Measurements from ENCODE around the gene BICC1. TPM values are rescaled to one million over a fixed set of nuclear protein-coding genes. Genes with fewer than 3 reads are reported as not detected.

The BICC1 gene
- total and polyA plus RNA-seq, 2 experiments from 2014 or later = 6.4 to 13.2 TPM

DNA sequence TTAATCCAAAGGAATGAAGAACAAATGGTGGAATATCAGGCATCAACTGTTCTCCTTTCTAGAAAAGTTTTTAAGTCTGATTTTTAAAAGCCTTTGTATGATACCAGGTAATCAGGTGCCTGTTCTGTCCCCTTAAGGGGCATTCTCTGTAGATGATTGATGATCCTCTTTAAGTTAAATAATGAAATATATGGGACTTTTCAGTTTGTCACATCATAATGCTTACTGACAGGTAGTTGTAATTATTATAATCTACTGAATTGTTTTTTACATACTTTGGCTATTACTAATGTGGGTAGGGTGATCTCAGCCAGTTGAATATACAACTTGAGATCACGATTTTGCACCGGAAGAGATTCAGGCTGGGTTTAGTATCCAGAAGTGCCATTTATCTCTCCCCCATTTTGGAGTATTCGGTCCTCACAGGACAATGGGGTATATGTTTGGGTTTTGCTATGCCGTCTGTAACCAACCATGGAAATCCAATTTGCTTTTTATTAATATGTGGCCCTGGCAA lies 330.2 kb downstream of the BICC1 start:
- TF ChIP-seq, protein P1, sequence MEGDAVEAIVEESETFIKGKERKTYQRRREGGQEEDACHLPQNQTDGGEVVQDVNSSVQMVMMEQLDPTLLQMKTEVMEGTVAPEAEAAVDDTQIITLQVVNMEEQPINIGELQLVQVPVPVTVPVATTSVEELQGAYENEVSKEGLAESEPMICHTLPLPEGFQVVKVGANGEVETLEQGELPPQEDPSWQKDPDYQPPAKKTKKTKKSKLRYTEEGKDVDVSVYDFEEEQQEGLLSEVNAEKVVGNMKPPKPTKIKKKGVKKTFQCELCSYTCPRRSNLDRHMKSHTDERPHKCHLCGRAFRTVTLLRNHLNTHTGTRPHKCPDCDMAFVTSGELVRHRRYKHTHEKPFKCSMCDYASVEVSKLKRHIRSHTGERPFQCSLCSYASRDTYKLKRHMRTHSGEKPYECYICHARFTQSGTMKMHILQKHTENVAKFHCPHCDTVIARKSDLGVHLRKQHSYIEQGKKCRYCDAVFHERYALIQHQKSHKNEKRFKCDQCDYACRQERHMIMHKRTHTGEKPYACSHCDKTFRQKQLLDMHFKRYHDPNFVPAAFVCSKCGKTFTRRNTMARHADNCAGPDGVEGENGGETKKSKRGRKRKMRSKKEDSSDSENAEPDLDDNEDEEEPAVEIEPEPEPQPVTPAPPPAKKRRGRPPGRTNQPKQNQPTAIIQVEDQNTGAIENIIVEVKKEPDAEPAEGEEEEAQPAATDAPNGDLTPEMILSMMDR (IDR thresholded peaks at IDR 0.05; ENCODE audit: low read depth, low read length) = no peak

DNA sequence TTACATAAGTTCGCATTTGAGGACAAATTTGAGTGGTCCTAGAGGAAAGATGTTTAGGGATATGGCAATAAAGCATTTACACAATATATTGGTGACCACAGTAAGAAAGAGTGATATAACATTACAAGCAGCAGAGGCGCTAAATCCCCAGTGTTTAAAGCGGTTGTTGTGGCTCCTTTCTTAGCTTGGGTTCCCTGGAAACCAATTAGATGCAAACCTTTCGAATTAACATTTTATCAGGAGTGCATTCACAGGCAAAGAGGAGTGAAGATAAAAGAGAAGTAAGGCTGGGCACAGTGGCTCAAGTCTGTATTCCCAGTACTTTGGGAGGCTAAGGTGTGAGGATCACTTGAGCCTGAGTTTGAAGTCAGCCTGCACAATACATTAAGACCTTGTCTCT lies 331.1 kb downstream of the BICC1 start:
- no peak overlapping the region for H3K4me3 ChIP-seq
- no peaks in the 10 kb centered on the region for H3K36me3 ChIP-seq
- TF ChIP-seq, protein P1 (IDR thresholded peaks at IDR 0.05; ENCODE audit: low read depth, low read length) = no peak
- no peaks in the 10 kb centered on the region for H3K9me3 ChIP-seq (ENCODE audit: low read depth)
- no peak overlapping the region for H3K27ac ChIP-seq
- H3K27me3 ChIP-seq = no peaks in the 10 kb centered on the region
- H3K4me1 ChIP-seq (ENCODE audit: low read depth) = no peaks in the 10 kb centered on the region
- DNase-seq (ENCODE audit: low read depth in 1 of 2, low spot score in 1 of 2) = no peak

More for the DNA sequence above, 330.2 kb downstream of the BICC1 start:
- Histone ChIP-seq H3K27ac (no peak overlapping the region), H3K9me3 (ENCODE audit: low read depth) (no peaks in the 10 kb centered on the region), H3K4me1 (ENCODE audit: low read depth) (no peaks in the 10 kb centered on the region), H3K36me3 (no peaks in the 10 kb centered on the region), H3K4me3 (no peak overlapping the region), H3K27me3 (no peaks in the 10 kb centered on the region)
- DNase-seq (ENCODE audit: low read depth in 1 of 2, low spot score in 1 of 2) = no peak

DNA sequence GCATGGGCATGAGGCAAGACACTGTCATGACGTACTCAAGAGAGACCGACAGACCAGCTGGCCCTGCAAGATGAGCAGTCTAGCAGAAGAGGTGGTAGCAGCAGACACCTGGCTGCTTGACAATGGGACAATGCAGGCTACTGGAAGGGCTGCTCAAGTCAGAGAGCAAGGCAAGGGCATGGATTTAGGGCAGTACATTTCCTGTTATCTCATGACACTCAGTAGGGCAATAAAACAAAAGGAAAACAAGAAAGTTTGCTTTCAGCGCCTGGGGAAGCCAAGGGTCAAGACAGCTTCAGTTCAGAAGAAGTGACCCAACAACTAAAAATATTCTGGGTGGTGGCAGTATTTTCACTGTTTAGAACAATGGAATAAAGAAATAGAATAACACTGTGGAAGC lies 332.0 kb downstream of the BICC1 start:
- TF ChIP-seq, protein P1 (IDR thresholded peaks at IDR 0.05; ENCODE audit: low read depth, low read length) = no peak
- DNase-seq (ENCODE audit: low read depth in 1 of 2, low spot score in 1 of 2) = no peak
- Histone ChIP-seq H3K27ac (no peak overlapping the region), H3K9me3 (ENCODE audit: low read depth) (no peaks in the 10 kb centered on the region), H3K4me1 (ENCODE audit: low read depth) (no peaks in the 10 kb centered on the region), H3K27me3 (no peaks in the 10 kb centered on the region), H3K4me3 (no peak overlapping the region), H3K36me3 (no peaks in the 10 kb centered on the region)

DNA sequence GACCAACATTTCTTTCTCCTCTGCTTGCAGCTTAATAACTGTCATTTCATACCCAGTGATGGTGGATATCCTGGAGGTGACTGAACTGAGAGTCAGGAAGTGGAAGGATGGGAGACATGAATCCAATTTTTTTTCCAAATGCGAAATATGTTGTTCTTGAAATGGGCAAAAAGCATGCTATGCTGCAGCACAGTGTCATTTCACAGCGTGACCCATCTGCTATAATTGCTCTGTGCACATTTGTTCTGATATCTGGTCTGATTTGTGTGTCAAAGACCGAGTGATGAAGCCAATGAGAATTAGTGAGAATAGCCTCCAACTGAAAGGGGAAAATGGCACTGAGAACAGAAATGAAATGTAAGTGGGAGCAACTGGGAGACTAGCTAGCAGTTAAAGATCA lies 334.2 kb downstream of the BICC1 start:
- no peaks in the 10 kb centered on the region for H3K4me1 ChIP-seq (ENCODE audit: low read depth)
- no peak for DNase-seq (ENCODE audit: low read depth in 1 of 2, low spot score in 1 of 2)
- H3K36me3 ChIP-seq = no peaks in the 10 kb centered on the region
- H3K27me3 ChIP-seq = no peaks in the 10 kb centered on the region
- no peak overlapping the region for H3K27ac ChIP-seq
- TF ChIP-seq, protein P1 (IDR thresholded peaks at IDR 0.05; ENCODE audit: low read depth, low read length) = no peak
- H3K9me3 ChIP-seq (ENCODE audit: low read depth) = no peaks in the 10 kb centered on the region
- no peak overlapping the region for H3K4me3 ChIP-seq

DNA sequence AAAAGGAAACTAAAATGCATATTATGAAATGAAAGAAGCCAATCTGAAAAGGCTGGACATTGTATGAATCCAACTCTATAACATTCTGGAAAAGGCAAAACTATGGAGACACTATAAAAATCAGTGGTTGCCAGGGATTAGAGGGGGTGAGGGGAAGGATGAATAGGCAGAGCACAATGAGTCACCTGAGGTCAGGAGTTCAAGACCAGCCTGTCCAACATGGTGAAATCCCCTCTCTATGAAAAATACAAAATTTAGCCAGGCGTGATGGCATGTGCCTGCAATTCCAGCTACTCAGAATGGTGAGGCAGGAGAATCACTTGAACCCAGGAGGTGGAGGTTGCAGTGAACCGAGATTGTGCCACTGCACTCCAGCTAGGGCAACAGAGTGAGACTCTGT lies 338.9 kb downstream of the BICC1 start:
- Histone ChIP-seq H3K27ac (no peak overlapping the region), H3K4me1 (ENCODE audit: low read depth) (no peaks in the 10 kb centered on the region), H3K27me3 (no peaks in the 10 kb centered on the region), H3K36me3 (no peaks in the 10 kb centered on the region), H3K9me3 (ENCODE audit: low read depth) (no peaks in the 10 kb centered on the region), H3K4me3 (no peak overlapping the region)
- TF ChIP-seq, protein P1 (IDR thresholded peaks at IDR 0.05; ENCODE audit: low read depth, low read length) = no peak
- no peak for DNase-seq (ENCODE audit: low read depth in 1 of 2, low spot score in 1 of 2)

DNA sequence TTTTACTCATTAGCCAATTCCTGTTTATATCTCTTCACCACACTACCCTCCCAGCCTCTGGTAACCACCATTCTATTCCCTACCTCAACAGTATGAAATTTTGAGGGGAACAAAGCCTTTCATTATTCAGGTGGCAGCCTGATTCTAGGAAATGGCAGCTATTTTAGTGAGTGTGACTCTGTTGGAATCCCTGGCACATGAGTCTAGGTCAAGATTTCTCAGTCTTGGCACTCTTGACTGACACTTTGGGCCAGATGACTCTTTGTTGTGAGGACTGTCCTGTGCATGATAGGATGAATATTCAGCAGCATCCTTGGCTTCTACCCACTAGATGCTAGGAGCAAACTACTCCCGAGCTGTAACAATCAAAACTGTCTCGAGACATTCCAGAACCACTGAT lies 341.0 kb downstream of the BICC1 start:
- no peak overlapping the region for H3K4me3 ChIP-seq
- TF ChIP-seq, protein P1 (IDR thresholded peaks at IDR 0.05; ENCODE audit: low read depth, low read length) = no peak
- DNase-seq (ENCODE audit: low read depth in 1 of 2, low spot score in 1 of 2) = no peak
- H3K4me1 ChIP-seq (ENCODE audit: low read depth) = no peaks in the 10 kb centered on the region
- H3K27ac ChIP-seq = no peak overlapping the region
- H3K27me3 ChIP-seq = no peaks in the 10 kb centered on the region
- no peaks in the 10 kb centered on the region for H3K9me3 ChIP-seq (ENCODE audit: low read depth)
- H3K36me3 ChIP-seq = no peaks in the 10 kb centered on the region
